GM12873 (cell line): Measurements from ENCODE around the gene IRF4.

Experiments used
- TF ChIP-seq, protein P1 (sequence below): IDR thresholded peaks from 2 replicates; pipeline ENCODE4 v1.5.1; 2012; ENCODE audit warnings: low read depth, mild to moderate bottlenecking, moderate library complexity, low read length, control low read depth; ENCODE audit not compliant: insufficient read depth; ENCODE audit errors: missing control alignments

Gene IRF4

DNA sequence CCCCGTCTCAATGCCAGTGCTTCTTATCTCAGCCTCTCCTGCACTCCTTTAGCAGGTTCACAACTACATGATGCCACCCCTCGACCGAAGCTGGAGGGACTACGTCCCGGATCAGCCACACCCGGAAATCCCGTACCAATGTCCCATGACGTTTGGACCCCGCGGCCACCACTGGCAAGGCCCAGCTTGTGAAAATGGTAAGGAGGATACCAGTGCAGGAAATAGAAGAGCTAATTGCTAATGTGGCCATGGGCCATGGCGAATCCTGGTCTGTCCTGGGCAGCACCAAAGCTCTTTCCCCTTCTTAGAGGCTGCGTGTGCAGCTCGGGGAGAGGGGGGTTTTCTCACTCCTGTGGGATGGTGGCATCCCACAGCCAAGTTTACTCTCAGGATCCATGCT is 5.5 kb downstream of the IRF4 start:
- TF ChIP-seq, protein P1, sequence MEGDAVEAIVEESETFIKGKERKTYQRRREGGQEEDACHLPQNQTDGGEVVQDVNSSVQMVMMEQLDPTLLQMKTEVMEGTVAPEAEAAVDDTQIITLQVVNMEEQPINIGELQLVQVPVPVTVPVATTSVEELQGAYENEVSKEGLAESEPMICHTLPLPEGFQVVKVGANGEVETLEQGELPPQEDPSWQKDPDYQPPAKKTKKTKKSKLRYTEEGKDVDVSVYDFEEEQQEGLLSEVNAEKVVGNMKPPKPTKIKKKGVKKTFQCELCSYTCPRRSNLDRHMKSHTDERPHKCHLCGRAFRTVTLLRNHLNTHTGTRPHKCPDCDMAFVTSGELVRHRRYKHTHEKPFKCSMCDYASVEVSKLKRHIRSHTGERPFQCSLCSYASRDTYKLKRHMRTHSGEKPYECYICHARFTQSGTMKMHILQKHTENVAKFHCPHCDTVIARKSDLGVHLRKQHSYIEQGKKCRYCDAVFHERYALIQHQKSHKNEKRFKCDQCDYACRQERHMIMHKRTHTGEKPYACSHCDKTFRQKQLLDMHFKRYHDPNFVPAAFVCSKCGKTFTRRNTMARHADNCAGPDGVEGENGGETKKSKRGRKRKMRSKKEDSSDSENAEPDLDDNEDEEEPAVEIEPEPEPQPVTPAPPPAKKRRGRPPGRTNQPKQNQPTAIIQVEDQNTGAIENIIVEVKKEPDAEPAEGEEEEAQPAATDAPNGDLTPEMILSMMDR = no peak

DNA sequence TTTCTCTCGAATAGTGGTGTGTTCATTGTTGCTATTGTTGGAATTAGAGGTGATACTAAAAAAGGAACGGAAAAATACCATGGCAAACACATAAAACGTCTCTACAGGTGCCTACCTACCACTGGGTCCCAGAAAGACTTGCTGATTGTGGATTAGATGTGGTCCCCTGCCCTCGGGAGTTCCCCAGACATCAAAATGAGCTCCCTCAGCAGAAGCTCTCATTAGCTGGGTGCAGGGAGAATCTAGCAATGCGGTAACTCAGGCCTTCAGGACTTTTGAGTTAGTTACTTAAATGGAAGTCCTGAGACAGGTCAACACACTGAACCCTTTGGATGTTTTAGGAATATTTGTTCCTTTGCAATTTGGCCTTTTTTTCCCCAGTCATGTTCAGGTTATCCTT is 6.1 kb downstream of the IRF4 start:
- TF ChIP-seq, protein P1 = no peak

DNA sequence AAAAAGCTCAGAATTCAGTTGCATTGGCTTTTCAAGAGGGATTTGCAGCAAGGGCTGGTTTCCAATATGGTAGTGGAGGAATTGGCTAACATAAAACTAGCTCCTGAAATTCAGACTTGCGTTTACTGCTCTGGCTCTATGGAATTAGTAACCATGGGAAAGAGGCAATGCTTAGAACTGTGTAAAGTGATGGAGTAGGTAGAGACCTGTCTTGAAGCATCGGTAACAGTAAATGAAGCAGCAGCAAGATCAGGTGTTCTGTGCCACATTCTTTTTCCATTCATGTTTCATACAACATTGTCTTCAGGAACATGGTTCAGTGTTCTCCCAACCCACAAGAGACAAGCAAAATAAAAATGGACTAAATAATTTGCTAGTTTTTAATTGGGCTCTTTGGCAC is 6.5 kb downstream of the IRF4 start:
- TF ChIP-seq, protein P1 = no peak

DNA sequence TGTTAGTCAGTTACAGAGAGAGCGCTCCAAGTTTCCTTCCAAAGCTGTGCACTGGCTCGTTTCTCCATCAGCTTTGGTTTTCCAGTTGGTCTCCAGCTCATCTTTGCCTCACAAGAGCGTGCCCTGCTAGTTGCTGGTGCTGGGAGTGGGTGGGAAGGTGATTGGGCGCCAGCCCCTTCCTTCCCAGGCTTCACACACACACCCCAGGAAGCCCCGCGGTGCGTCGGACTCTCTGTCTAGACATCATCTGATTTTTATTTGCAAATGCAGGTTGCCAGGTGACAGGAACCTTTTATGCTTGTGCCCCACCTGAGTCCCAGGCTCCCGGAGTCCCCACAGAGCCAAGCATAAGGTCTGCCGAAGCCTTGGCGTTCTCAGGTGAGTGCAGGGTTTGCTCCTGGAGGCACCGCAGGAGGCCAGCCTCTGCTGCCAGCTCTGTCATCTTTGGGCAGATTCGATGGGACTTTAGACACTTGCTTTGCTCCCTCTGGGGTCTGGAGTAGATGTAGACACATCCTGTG is 7.1 kb downstream of the IRF4 start:
- TF ChIP-seq, protein P1 = no peak

DNA sequence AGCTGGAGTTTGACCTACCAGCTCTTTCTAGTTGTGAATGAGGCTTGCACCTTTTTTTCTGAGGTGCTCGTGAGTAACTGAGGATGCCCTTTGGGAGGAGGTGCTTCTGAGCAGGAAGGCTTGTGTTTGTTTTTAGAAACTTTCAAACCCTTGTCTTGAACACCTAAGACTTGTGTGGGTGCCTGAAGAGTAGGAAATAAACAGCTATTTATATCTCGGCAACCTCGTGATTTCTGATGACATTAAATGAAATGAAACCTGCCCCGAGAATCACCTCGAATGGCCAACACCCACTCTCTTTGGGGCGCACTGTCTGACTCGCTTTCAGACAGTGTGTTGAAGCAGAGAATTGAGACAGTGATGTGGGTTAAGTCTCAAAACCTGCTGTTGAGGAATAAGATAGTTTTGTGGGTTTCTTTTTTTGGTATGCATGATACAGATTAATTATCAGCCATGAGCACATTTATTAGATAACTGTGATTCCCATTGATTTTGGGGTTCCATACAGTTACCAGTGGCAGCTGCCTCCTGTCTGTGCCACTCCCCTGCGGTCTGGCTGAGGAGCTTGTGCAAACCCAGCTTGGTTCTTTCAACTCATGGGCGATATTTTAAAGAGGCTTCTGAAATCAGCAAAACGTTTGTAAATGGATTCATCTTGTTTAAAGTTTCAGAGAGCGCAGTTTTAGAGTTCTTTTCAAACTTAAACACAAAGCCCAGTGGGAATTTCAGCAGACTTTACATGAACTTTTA is 8.4 kb downstream of the IRF4 start:
- TF ChIP-seq, protein P1 = no peak

DNA sequence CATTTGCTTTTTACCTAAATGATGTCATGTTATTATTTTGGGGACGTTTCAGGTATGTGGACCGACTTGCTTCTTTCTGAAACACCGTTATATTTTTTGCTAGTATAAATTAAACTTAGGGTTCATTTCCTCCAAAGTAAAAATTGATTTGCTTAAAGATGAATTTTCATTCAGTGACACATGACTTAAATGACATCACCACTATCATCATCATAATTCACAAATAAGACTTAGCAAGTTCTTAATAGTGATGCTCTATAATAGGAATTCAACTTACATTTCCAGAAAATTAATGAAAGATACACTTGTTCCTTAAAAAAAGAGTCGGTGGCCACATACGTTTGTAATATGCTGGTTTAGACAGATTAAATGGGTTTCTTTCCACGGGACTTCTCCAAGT is 9.3 kb downstream of the IRF4 start:
- TF ChIP-seq, protein P1 = no peak

DNA sequence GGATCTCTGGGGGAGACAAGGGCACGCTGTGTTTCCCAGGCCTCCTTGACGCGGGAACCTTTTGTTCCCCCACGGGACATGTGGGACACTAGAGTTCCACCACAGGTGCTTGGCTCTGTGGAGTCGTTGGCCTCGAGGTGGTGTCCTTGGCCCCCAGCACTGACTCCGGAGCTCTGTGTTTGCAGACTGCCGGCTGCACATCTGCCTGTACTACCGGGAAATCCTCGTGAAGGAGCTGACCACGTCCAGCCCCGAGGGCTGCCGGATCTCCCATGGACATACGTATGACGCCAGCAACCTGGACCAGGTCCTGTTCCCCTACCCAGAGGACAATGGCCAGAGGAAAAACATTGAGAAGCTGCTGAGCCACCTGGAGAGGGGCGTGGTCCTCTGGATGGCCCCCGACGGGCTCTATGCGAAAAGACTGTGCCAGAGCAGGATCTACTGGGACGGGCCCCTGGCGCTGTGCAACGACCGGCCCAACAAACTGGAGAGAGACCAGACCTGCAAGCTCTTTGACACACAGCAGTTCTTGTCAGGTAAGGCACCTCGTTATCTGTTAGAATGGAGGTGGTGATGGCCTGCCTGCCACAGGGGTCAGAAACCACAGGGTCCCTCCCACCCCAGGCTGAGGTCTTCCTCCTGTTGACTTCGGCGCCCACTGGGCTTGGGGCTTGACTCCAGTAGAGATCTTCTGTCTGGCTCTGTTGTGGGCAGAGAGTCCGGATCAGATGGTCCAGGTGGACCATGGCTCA is 9.9 kb downstream of the IRF4 start:
- TF ChIP-seq, protein P1 = no peak
